HG03571 (cell line): ENCODE results near the gene PGAP3.

Source experiments
- ATAC-seq: cut with Tn5 transposase; IDR thresholded peaks from one replicate; pipeline ENCODE4 v1.9.1; 2021; ENCODE audit not compliant: unreplicated experiment

Gene PGAP3

DNA sequence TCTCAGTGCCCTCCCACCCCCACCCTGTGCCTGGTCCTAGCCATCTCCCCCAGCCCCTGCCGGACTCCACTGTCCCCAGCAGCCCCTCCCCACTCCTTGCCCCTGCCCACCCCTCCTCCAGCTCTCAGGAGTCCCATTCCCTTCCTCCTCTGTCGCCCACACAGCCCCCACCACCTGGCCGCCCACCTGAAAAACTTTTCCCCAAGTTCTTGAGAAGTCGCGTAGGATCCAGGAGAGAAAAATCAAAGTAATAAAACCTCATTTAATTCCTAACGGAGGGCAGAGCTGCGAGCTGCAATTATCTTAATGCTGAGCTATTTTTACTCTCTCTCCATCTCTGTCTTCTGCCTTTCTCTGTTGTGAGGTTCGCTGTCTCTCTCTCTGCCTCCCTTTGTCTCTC, 63.5 kb downstream of the PGAP3 start:
- no peak for ATAC-seq

DNA sequence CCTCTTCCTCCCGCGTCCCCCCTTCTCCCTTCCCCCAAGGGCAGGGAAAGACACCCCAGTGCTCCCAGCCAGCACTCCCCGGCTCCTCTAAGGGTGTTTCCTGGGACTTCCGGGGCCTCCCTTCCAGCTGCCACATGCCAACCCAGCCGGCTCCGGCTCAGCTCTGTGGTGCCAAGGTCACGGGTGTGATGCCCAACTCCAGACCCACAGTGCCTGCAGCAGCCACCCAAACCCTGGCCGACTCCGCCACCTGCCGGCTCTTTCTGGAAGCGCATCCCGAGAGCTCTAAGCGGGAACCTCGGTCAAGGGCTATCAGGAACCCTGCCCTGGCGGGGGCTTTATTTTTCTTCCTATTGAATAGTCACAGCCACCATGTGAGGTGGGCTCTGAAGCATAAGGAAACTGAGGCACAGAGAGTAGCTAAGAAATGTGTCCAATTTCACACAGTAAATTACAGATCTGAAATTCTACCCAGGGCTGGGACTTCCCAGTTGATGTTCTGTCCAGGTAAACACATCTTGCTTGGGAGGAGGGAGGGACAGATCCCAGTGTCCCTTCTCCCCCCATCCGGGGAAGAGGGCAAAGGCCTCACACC, 64.4 kb downstream of the PGAP3 start:
- no peak for ATAC-seq

GRCh38 chr17:39622380-39623006, 65.4 kb downstream of the PGAP3 start:
- ATAC-seq, result no peak

GRCh38 chr17:39621523-39622379, 66.1 kb downstream of the PGAP3 start:
- no peak for ATAC-seq
